GM23338 (cell line): ENCODE data around the gene CTAGE8.
"Not testable (repeated sequence)": the region's sequence is repeated elsewhere in the genome, so short reads cannot be mapped to it uniquely, and the experiment has no call there.

Experiments
- CREB1 ChIP-seq: fragments of 250-450 bp; sonication (Bioruptor Pico); IDR thresholded peaks from 2 replicates; pipeline ENCODE4 v1.5.0; 2020; ENCODE audit warnings: low read depth, mild to moderate bottlenecking, moderate library complexity
- STAT1 ChIP-seq: IDR thresholded peaks from one replicate; pipeline ENCODE4 v1.6.1; 2016; ENCODE audit warnings: antibody characterized with exemption; ENCODE audit not compliant: unreplicated experiment
- TF ChIP-seq, protein P1 (sequence below), 2 experiments: fragments of 200-600 bp in 1 of 2; sonication (generic) in 1 of 2; conservative IDR thresholded peaks; 2 replicates each; pipeline versions ENCODE4 v1.5.1 to v1.6.1; 2016 to 2017; ENCODE audit warnings: antibody characterized with exemption in 2 of 2, low read depth in 2 of 2, mild to moderate bottlenecking in 2 of 2, moderate library complexity in 1 of 2

DNA sequence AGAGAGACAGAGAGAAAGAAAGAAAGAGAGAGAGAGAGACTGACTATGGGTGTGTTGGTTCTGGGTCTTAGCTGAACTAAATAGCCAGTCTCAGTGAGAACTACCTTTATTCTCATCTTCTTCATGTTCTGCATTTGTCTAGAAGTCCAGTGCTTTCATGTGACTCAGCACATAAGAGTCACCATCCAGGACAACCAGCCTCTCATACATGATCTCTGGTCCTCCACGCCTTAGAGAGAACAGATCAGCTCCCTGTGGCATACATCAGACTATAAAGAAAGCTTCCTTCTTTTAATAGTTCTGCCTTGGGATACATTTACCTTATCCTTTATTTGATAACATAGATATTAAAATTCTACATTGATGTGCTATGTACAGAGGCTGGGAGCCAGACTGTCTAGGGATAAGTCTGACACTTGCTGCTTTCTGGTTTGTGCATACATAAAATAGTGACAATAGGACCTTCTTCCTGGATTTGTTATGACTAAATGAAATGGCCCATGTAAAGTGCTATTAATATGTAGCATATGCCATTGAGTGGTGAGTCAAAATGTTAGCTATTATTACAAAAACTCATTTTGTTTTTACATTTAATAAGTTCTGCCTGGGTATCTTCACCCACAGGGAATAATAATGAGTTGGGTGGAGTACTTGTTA is 21.3 kb downstream of the CTAGE8 start:
- TF ChIP-seq, protein P1, sequence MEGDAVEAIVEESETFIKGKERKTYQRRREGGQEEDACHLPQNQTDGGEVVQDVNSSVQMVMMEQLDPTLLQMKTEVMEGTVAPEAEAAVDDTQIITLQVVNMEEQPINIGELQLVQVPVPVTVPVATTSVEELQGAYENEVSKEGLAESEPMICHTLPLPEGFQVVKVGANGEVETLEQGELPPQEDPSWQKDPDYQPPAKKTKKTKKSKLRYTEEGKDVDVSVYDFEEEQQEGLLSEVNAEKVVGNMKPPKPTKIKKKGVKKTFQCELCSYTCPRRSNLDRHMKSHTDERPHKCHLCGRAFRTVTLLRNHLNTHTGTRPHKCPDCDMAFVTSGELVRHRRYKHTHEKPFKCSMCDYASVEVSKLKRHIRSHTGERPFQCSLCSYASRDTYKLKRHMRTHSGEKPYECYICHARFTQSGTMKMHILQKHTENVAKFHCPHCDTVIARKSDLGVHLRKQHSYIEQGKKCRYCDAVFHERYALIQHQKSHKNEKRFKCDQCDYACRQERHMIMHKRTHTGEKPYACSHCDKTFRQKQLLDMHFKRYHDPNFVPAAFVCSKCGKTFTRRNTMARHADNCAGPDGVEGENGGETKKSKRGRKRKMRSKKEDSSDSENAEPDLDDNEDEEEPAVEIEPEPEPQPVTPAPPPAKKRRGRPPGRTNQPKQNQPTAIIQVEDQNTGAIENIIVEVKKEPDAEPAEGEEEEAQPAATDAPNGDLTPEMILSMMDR (conservative IDR thresholded peaks at IDR 0.05; ENCODE audit: low read depth in 2 of 2): not testable (repeated sequence)
- not testable (repeated sequence) for TF ChIP-seq STAT1; CREB1 (CRISPR knock-in tag)
